Right atrium auricular region (tissue), 2 donors: ENCODE data around the gene CD276. TPM values are rescaled to one million over a fixed set of nuclear protein-coding genes. Genes with fewer than 3 reads are reported as not detected.
A peak's percentile ranks its signal among the peaks of the same experiment; 100 is the strongest.
"Not testable (repeated sequence)": the region's sequence is repeated elsewhere in the genome, so short reads cannot be mapped to it uniquely, and the experiment has no call there.

Source experiments
- DNase-seq: peaks from one replicate; pipeline ENCODE4 v3.0.0-alpha.2; 2019; ENCODE audit warnings: low spot score
- H3K27ac ChIP-seq, 2 donors: fragments of 200-600 bp; sonication (generic); 1 replicate in 1 of 2; 2 replicates in 1 of 2; pipeline ENCODE4 v1.5.1; 2016 to 2019
- H3K27me3 ChIP-seq, 2 donors: fragments of 200-600 bp; sonication (generic); one replicate each; pipeline versions ENCODE4 v1.5.1 to v1.6.0; 2017 to 2019
- H3K36me3 ChIP-seq: fragments of 200-600 bp; sonication (generic); one replicate; pipeline ENCODE4 v1.5.1; 2016
- H3K4me1 ChIP-seq, 2 donors: fragments of 200-600 bp; sonication (generic); one replicate each; pipeline versions ENCODE4 v1.5.1 to v1.6.0; 2017 to 2019
- H3K4me3 ChIP-seq, 2 donors: fragments of 200-600 bp; sonication (generic); 1 replicate in 1 of 2; 2 replicates in 1 of 2; pipeline ENCODE4 v1.5.1; 2017 to 2019; ENCODE audit warnings: mild to moderate bottlenecking in 1 of 2, moderate library complexity in 1 of 2
- H3K9me3 ChIP-seq, 2 donors: fragments of 200-600 bp; sonication (generic); one replicate each; pipeline ENCODE4 v1.5.1; 2019
- total RNA-seq, 2 donors: library from RNA; depleted of rRNA; stranded (reverse); fragments of >200 nt; gene quantifications; one replicate each; pipeline ENCODE4 v1.1.0, GENCODE V29; 2016
- TF ChIP-seq, protein P1 (sequence below), 2 donors: fragments of 200-600 bp; sonication (generic); IDR thresholded peaks; one replicate each; pipeline ENCODE4 v1.5.1; 2019; ENCODE audit warnings: antibody characterized with exemption in 2 of 2

Gene CD276
- total RNA-seq, 2 donors from 2014 or later = 31.2 to 60.4 TPM

DNA sequence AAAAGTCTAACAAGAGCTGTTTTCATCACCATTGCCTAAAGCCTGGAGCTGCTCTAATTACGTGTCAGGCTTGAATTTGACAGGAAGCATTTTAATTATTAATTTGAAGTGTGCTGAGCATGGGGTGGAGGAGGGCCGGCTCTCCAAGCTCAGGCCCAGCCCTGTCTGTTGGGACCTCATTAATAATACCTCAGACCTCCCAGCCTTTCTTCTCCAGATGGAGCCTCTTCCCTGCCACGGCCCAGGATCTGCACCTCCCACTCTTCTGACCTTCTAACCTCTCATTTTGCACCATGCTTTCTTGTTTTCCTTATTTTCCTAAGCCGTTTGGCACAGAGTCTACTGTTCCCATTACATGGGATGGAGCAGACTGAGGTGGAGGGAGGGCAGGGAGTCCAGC is 39.0 kb downstream of the CD276 start:
- no peaks in the 10 kb centered on the region for H3K9me3 ChIP-seq
- no peak overlapping the region for H3K27ac ChIP-seq
- no peaks in the 10 kb centered on the region for H3K36me3 ChIP-seq
- peaks cover 0 to 22% of the 10 kb centered on the region in 2 donors for H3K4me1 ChIP-seq
- no peak overlapping the region for H3K4me3 ChIP-seq
- H3K27me3 ChIP-seq = no peaks in the 10 kb centered on the region
- TF ChIP-seq, protein P1, sequence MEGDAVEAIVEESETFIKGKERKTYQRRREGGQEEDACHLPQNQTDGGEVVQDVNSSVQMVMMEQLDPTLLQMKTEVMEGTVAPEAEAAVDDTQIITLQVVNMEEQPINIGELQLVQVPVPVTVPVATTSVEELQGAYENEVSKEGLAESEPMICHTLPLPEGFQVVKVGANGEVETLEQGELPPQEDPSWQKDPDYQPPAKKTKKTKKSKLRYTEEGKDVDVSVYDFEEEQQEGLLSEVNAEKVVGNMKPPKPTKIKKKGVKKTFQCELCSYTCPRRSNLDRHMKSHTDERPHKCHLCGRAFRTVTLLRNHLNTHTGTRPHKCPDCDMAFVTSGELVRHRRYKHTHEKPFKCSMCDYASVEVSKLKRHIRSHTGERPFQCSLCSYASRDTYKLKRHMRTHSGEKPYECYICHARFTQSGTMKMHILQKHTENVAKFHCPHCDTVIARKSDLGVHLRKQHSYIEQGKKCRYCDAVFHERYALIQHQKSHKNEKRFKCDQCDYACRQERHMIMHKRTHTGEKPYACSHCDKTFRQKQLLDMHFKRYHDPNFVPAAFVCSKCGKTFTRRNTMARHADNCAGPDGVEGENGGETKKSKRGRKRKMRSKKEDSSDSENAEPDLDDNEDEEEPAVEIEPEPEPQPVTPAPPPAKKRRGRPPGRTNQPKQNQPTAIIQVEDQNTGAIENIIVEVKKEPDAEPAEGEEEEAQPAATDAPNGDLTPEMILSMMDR (IDR thresholded peaks at IDR 0.05) = no peak
- no peak for DNase-seq

DNA sequence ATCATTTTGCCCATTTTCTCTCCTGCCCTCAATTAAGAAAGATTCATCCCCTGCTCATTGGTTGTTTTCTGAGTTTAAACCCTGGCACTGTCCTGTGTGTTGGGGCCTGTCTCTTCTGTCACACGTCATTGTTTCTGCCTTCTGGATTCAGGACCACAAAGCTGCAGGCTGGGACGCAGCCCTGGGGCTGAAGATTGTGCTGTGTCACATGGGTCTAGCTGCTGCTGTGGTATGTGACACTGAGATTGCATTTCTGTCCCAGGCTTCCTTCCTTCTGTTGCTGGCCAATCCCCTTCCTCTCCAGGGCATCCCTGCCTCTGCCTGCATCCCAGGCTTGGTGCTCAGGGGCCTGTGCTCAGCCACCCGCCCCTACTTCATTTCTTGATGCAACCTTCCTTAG is 40.0 kb downstream of the CD276 start:
- no peak for DNase-seq

GRCh38 chr15:73727330-73727976 is 43.3 kb downstream of the CD276 start:
- H3K4me1 ChIP-seq = peaks cover 0 to 15% of the 10 kb centered on the region in 2 donors
- H3K36me3 ChIP-seq = no peaks in the 10 kb centered on the region
- H3K27me3 ChIP-seq = no peaks in the 10 kb centered on the region
- no peak overlapping the region for H3K4me3 ChIP-seq
- no peak for DNase-seq
- no peaks in the 10 kb centered on the region for H3K9me3 ChIP-seq
- TF ChIP-seq, protein P1 (IDR thresholded peaks at IDR 0.05) = no peak
- peak overlapping the region; percentile 62 to 78 for H3K27ac ChIP-seq

More for the DNA sequence above, 40.0 kb downstream of the CD276 start:
- H3K27ac ChIP-seq = peak overlapping the region in 1 of 2 donors; percentile 31
- H3K9me3 ChIP-seq = no peaks in the 10 kb centered on the region
- TF ChIP-seq, protein P1 (IDR thresholded peaks at IDR 0.05) = no peak
- no peaks in the 10 kb centered on the region for H3K27me3 ChIP-seq
- H3K4me1 ChIP-seq = peaks cover 0 to 26% of the 10 kb centered on the region in 2 donors
- H3K4me3 ChIP-seq = no peak overlapping the region
- no peaks in the 10 kb centered on the region for H3K36me3 ChIP-seq

DNA sequence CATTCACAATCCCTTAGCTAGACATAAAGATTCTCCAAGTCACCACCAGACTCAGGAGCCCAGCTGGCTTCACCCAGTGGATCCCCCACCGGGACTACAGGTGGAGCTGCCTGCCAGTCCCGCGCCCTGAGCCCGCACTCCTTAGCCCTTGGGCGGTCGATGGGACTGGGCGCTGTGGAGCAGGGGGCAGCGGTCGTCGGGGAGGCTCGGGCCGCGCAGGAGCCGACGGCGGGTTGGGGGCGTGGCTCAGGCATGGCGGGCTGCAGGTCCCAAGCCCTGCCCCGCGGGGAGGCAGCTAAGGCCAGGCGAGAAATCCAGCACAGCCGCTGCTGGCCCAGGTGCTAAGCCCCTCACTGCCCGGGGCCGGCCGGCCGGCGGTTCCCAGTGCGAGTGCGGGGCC is 47.9 kb downstream of the CD276 start:
- DNase-seq, H3K4me1 ChIP-seq, H3K9me3 ChIP-seq, H3K4me3 ChIP-seq, H3K36me3 ChIP-seq, H3K27me3 ChIP-seq, H3K27ac ChIP-seq: not testable (repeated sequence)

DNA sequence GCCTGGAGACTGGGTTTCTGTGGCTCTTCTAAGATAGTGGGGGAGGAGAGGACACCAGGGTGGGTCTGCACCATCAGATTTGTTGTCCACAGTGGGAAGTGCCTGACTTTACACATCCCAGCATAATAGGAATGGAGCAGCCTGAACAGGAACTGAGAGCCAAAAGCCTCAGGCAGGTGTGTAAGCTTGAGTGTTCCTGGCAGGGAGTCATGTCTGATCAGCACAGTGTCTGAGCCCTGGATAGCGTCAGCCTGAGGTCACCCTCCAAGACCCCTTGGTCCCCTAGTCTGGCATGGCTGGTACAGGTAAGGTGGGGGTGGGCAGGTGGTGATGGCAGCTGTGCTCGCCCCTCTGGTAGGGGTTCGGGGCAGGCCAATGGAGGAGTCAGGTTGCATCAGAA is 48.7 kb downstream of the CD276 start:
- TF ChIP-seq, protein P1 (IDR thresholded peaks at IDR 0.05) = no peak
- Histone ChIP-seq H3K4me3 (no peak overlapping the region), H3K9me3 (no peaks in the 10 kb centered on the region), H3K36me3 (no peaks in the 10 kb centered on the region), H3K27ac (no peak overlapping the region), H3K27me3 (no peaks in the 10 kb centered on the region), H3K4me1 (peaks cover 0 to 7% of the 10 kb centered on the region in 2 donors)
- DNase-seq = no peak

GRCh38 chr15:73737535-73737934 is 53.4 kb downstream of the CD276 start:
- Histone ChIP-seq H3K27me3 (no peaks in the 10 kb centered on the region), H3K36me3 (no peaks in the 10 kb centered on the region), H3K4me3 (no peak overlapping the region), H3K27ac (no peak overlapping the region), H3K9me3 (no peaks in the 10 kb centered on the region), H3K4me1 (peaks cover 0 to 12% of the 10 kb centered on the region in 2 donors)
- TF ChIP-seq, protein P1 (IDR thresholded peaks at IDR 0.05) = no peak
- no peak for DNase-seq
